Measurements from ENCODE around the gene ELMOD1.

The ELMOD1 gene

DNA sequence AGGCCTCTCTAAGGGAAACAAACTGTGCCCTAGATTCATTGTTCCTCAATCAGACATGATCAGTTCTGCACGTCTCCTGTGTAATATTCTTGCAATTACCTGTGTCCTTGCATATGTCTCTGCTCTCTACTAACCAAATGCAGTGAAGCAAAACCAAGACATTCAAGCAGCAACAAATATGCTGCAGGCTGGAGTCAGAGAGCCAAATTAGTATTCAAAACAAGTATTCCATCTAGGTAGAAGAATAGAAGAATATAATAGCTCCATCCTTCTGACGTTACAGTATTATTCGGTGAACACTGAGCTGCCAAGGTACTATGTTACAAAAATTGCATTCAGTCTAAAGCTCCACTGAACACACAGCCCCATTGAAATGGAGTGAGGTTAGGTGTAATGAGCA lies 69.1 kb downstream of the ELMOD1 start:
- Histone ChIP-seq H3K9ac (ENCODE audit: low read length) (no peak overlapping the region), H3K36me3 (ENCODE audit: control insufficient read depth, insufficient read depth, low read length) (no peaks in the 10 kb centered on the region), H3K27me3 (ENCODE audit: control insufficient read depth, insufficient read depth, low read length) (no peaks in the 10 kb centered on the region), H3K4me1 (ENCODE audit: control insufficient read depth, insufficient read depth, low read length) (no peaks in the 10 kb centered on the region), H3K4me3 (ENCODE audit: low read length) (no peak overlapping the region), H3K9me3 (ENCODE audit: control insufficient read depth, low read length) (no peaks in the 10 kb centered on the region)

DNA sequence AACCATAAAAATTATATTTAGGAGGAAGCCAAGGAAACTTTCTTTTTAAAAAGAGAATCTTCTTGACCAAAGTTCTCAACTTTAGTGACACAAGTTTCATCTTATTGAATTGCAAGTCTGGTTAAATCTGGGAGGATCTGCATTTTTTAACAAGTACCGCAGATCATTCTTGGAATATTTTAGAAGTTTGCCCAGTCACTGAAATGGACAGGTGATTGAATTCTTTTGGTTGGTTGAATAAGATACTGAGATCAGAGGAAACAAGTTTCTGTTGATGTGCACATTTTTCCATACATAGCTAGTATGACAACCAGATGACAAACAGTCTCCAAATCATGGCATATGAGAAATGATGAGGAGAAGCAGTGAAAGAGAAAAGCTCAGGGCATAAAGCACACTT lies 70.7 kb downstream of the ELMOD1 start:
- Histone ChIP-seq H3K9ac (ENCODE audit: low read length) (no peak overlapping the region), H3K9me3 (ENCODE audit: control insufficient read depth, low read length) (no peaks in the 10 kb centered on the region)

DNA sequence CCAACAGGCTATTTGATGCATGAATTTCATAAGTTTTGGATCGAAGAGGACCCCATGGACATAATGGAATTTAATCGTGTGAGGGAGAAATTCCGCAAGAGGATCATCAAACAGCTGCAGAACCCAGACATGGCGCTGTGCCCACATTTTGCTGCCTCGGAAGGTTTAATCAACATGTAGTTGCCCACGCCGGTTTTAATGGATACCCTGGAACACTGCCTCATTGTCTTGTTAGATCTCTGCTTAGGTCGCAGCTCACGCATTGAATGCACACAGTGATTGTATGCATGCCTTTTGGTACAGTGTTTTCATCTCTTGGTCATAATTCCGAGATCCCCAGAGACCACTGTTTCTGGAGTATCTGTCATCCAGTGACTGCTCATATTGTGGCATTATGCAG lies 74.1 kb downstream of the ELMOD1 start:
- Histone ChIP-seq H3K36me3 (ENCODE audit: control insufficient read depth, insufficient read depth, low read length) (no peaks in the 10 kb centered on the region), H3K9me3 (ENCODE audit: control insufficient read depth, low read length) (no peaks in the 10 kb centered on the region), H3K4me1 (ENCODE audit: control insufficient read depth, insufficient read depth, low read length) (no peaks in the 10 kb centered on the region), H3K9ac (ENCODE audit: low read length) (no peak overlapping the region), H3K4me3 (ENCODE audit: low read length) (no peak overlapping the region), H3K27me3 (ENCODE audit: control insufficient read depth, insufficient read depth, low read length) (no peaks in the 10 kb centered on the region)

More for the DNA sequence above, 70.7 kb downstream of the ELMOD1 start:
- Histone ChIP-seq H3K4me3 (ENCODE audit: low read length) (no peak overlapping the region), H3K4me1 (ENCODE audit: control insufficient read depth, insufficient read depth, low read length) (no peaks in the 10 kb centered on the region), H3K27me3 (ENCODE audit: control insufficient read depth, insufficient read depth, low read length) (no peaks in the 10 kb centered on the region), H3K36me3 (ENCODE audit: control insufficient read depth, insufficient read depth, low read length) (no peaks in the 10 kb centered on the region)

DNA sequence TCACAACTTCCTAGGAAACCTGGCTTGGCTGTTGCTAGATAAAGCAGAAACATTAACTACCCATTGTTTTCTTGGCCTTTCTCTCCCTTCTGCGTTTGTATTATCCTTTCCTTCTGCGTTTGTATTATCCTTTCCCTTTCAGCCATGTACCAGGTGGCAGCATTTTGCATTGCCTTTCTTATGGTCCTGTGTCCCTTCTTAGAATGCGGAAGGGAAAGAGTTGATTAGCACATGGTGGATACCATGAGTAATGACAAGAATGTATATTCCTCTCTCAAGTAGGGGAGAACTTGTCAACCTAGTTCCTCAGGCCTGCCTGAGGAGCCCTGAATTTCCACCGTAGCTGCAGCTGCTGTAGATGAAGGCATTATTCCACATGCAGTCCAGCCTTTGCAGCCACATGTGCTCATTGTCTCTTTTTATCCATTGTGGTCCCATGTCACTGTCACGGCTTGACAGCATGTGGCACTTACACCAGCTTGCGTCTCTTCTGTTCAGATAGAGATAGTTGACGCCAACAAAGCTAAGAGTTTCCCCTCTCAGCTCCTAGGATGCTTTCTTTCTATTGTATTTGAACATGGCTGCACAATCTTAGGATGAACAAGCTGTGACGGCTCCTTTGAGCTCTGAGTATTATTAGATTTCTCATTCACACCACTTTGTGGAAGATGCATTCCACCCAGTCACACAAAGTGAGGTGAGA lies 76.1 kb downstream of the ELMOD1 start:
- Histone ChIP-seq H3K9ac (ENCODE audit: low read length) (no peak overlapping the region), H3K4me3 (ENCODE audit: low read length) (no peak overlapping the region), H3K9me3 (ENCODE audit: control insufficient read depth, low read length) (no peaks in the 10 kb centered on the region), H3K36me3 (ENCODE audit: control insufficient read depth, insufficient read depth, low read length) (no peaks in the 10 kb centered on the region), H3K27me3 (ENCODE audit: control insufficient read depth, insufficient read depth, low read length) (no peaks in the 10 kb centered on the region), H3K4me1 (ENCODE audit: control insufficient read depth, insufficient read depth, low read length) (no peaks in the 10 kb centered on the region)

DNA sequence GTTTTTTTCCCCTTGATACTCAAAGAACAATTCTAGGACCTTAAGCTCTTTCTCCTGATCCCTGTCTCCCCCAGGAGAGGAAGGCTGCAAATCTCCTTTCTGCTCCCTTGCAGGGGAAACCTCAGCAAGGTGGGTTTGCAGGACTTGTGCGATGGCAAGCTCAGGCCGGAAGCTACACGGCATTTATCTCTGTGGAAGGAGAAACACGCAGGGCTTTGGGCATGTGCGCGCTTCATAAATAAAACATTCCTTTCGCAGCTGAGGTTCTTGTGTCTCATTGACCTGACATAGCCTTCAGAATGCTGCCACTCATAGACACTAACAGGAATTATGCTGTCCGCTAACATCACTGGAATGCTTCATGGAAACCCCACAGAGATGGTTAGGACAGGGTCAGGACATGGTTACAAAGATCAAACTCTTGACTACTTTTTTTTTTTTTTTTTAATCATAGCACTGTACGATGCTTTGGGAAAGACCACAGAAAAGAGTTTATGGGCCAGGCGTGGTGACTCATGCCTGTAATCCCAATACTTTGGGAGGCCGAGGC lies 78.3 kb downstream of the ELMOD1 start:
- Histone ChIP-seq H3K9me3 (ENCODE audit: control insufficient read depth, low read length) (no peaks in the 10 kb centered on the region), H3K4me3 (ENCODE audit: low read length) (no peak overlapping the region), H3K4me1 (ENCODE audit: control insufficient read depth, insufficient read depth, low read length) (no peaks in the 10 kb centered on the region), H3K27me3 (ENCODE audit: control insufficient read depth, insufficient read depth, low read length) (no peaks in the 10 kb centered on the region), H3K9ac (ENCODE audit: low read length) (no peak overlapping the region), H3K36me3 (ENCODE audit: control insufficient read depth, insufficient read depth, low read length) (no peaks in the 10 kb centered on the region)

DNA sequence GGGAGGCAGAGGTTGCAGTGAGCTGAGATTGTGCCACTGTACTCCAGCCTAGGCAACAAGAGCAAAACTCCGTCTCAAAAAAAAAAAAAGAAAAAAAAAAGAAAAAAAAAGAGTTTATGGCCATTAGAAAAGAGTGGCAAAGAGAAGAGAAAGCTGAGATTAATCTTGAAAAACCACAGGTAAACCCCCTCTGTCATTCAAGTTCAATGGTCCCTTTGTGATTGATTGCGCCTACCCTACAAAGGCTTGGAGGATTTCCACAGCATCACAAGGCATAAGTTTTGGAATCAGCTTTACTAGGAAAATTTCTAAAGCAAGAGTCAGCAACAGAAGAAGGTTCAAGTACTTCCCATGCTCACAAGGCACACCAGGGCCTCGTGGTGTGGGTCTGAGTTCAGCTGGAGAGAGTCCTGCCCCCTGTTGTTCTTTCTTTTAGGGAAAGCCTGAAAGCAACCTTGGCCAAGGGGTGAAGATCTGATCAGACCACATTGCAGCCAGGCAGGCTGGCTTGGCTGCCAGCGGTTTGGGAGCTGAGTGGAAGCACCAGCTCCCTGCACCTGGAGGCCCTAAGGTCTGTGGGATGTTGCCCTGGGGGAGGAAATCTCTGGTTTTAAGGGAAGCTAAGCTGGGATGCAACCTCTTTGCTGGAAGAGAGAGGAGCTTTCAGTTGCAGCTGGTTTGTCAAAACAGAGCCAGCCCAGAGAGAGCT lies 79.1 kb downstream of the ELMOD1 start:
- H3K27me3 ChIP-seq (ENCODE audit: control insufficient read depth, insufficient read depth, low read length), result no peaks in the 10 kb centered on the region
- H3K9me3 ChIP-seq (ENCODE audit: control insufficient read depth, low read length), result no peaks in the 10 kb centered on the region
- H3K4me3 ChIP-seq (ENCODE audit: low read length), result no peak overlapping the region
- H3K4me1 ChIP-seq (ENCODE audit: control insufficient read depth, insufficient read depth, low read length), result no peaks in the 10 kb centered on the region
- no peak overlapping the region for H3K9ac ChIP-seq (ENCODE audit: low read length)
- no peaks in the 10 kb centered on the region for H3K36me3 ChIP-seq (ENCODE audit: control insufficient read depth, insufficient read depth, low read length)

DNA sequence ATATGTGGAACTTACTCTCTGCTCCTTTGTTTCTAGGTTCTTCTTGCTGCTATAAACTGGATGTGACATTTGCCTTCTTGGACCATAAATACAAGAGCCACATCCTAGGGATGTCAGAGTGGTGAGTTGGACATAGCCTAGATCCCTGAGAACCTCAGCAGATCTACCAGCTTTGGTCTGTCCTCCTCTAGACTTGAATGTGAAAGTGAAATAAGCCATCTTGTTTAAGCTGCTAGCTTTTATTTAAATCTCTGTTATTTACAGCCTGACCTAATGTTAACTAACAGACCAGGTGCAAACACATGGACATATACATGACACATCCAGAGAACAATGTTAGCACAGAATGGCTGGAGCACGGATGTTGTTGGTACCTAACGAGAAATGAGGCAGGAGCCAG lies 85.0 kb downstream of the ELMOD1 start:
- no peaks in the 10 kb centered on the region for H3K27me3 ChIP-seq (ENCODE audit: control insufficient read depth, insufficient read depth, low read length)
- H3K9ac ChIP-seq (ENCODE audit: low read length), result no peak overlapping the region
- H3K9me3 ChIP-seq (ENCODE audit: control insufficient read depth, low read length), result no peaks in the 10 kb centered on the region
- H3K4me1 ChIP-seq (ENCODE audit: control insufficient read depth, insufficient read depth, low read length), result no peaks in the 10 kb centered on the region
- H3K36me3 ChIP-seq (ENCODE audit: control insufficient read depth, insufficient read depth, low read length), result no peaks in the 10 kb centered on the region
- H3K4me3 ChIP-seq (ENCODE audit: low read length), result no peak overlapping the region

DNA sequence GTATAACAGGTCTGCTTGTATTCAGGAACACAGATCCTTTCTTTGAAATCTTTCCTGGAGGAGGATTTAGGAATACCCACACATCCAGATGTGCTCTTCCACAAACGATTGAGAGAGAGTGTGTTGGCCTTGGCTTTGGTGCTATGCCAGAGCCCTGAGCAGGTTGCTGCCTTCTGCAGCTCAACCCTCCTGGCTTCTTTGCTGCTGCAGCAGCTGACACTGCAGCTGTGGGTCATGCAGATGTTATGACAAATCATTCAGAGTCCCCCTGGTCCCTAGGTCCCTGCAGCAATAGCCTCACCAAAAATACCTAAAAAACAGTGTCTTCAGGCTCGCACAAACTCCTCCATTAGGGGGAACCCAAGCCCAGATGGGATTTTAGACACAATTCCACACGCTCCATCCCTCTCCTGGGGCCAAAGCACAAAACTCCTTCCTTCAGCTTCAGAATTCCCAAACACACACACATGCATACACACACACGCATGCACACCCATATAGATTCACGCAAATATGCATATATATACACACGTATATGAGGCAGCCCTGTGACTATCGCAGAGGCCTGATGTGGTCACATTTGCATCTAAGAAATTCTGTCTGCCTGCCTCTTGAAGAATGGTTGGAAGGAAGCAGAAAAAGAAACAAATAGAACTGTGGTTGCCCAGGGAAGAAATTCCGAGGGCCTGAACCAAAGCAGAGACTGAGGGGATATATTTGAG lies 85.5 kb downstream of the ELMOD1 start:
- no peaks in the 10 kb centered on the region for H3K36me3 ChIP-seq (ENCODE audit: control insufficient read depth, insufficient read depth, low read length)
- no peaks in the 10 kb centered on the region for H3K9me3 ChIP-seq (ENCODE audit: control insufficient read depth, low read length)

DNA sequence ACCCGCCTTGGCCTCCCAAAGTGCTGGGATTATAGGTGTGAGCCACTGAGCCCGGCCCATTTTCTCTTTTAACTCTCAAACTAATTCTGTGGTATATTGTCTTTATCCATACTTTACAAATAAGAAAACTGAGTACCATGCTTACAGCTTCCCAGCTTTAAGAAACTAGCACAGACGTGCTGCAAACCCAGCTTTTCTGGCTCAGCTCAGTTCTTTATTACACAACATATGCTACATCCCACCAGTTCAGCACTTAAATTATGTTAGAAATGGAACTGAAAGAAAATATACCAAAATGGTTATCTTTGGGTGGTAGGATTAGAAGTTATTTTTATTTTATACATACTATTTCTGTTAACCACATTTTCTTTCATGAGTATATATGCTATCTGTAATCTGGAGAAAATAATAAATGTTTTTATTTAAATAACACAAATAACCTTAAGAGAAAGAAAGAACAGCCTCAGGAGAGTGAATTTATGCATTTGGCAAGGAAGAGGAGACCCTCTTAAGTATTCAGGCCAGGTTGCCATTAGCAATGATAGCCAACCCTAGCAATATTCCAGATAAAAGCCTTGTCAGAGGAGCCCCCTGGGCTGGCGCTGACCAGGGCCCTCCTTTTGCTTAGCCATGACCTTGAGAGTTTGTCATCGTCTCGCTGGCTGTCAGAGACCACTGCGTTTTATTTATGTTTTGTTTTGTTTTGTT lies 87.1 kb downstream of the ELMOD1 start:
- H3K4me3 ChIP-seq (ENCODE audit: low read length), result no peak overlapping the region
- no peaks in the 10 kb centered on the region for H3K36me3 ChIP-seq (ENCODE audit: control insufficient read depth, insufficient read depth, low read length)
- no peak overlapping the region for H3K9ac ChIP-seq (ENCODE audit: low read length)
- no peaks in the 10 kb centered on the region for H3K9me3 ChIP-seq (ENCODE audit: control insufficient read depth, low read length)
- H3K27me3 ChIP-seq (ENCODE audit: control insufficient read depth, insufficient read depth, low read length), result no peaks in the 10 kb centered on the region
- no peaks in the 10 kb centered on the region for H3K4me1 ChIP-seq (ENCODE audit: control insufficient read depth, insufficient read depth, low read length)

More for the DNA sequence above, 85.5 kb downstream of the ELMOD1 start:
- H3K9ac ChIP-seq (ENCODE audit: low read length), result no peak overlapping the region
- no peaks in the 10 kb centered on the region for H3K4me1 ChIP-seq (ENCODE audit: control insufficient read depth, insufficient read depth, low read length)
- H3K4me3 ChIP-seq (ENCODE audit: low read length), result no peak overlapping the region
- H3K27me3 ChIP-seq (ENCODE audit: control insufficient read depth, insufficient read depth, low read length), result no peaks in the 10 kb centered on the region

DNA sequence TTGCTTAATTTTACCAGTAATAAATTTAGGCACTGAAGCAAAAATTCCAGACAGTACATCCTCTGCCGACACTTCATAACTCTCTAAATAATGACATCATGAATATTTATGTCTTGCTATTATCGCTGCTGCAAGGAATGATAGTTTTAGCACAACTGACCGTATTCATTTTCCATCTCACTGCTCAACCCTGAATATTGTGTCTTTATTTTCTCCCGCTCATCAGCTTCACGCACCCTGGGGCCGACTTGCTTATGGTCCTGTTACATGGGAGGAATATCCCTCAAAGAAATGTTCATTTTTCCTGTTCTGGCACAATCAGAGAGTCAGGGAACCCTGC lies 87.7 kb downstream of the ELMOD1 start:
- H3K36me3 ChIP-seq (ENCODE audit: control insufficient read depth, insufficient read depth, low read length), result no peaks in the 10 kb centered on the region
- no peak overlapping the region for H3K9ac ChIP-seq (ENCODE audit: low read length)
- no peaks in the 10 kb centered on the region for H3K9me3 ChIP-seq (ENCODE audit: control insufficient read depth, low read length)
- no peaks in the 10 kb centered on the region for H3K4me1 ChIP-seq (ENCODE audit: control insufficient read depth, insufficient read depth, low read length)
- no peak overlapping the region for H3K4me3 ChIP-seq (ENCODE audit: low read length)
- H3K27me3 ChIP-seq (ENCODE audit: control insufficient read depth, insufficient read depth, low read length), result no peaks in the 10 kb centered on the region

DNA sequence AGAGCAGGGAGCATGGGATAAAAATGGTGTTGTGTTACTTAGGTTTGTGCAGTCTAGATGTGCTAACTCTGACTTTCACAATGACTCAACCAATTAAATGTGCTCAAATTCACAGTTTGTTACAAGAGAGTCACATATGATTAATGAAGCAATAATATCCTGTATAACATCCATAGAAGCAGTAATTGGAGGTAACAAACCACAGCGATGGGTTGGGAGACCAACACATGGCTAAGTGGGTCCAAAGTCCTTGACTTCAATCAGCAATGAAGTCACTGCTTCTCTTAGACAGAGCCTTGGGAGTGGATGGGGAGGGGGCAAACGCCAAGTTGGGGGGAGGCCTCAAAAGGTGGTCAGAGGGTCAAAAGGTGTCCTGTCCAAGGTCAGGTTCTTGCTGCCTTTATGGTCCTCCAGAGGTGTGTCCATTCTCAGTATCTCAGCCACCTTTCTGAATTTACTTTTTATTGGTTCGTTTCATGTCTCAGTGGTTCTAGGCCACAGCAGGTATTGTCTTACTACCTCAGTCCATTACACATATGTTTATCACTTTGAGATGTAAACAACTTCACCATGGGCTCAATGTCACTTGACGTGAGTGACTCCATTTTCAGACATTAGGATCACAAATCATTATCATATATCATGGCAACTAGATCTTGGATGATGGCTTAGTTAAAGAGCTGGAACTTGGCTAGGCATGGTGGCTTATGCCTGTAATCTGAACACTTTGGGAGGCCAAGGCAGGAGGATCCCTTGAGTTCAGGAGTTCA lies 88.5 kb downstream of the ELMOD1 start:
- Histone ChIP-seq H3K36me3 (ENCODE audit: control insufficient read depth, insufficient read depth, low read length) (no peaks in the 10 kb centered on the region), H3K4me3 (ENCODE audit: low read length) (no peak overlapping the region)

More for the DNA sequence above, 88.5 kb downstream of the ELMOD1 start:
- Histone ChIP-seq H3K9ac (ENCODE audit: low read length) (no peak overlapping the region), H3K27me3 (ENCODE audit: control insufficient read depth, insufficient read depth, low read length) (no peaks in the 10 kb centered on the region), H3K4me1 (ENCODE audit: control insufficient read depth, insufficient read depth, low read length) (no peaks in the 10 kb centered on the region), H3K9me3 (ENCODE audit: control insufficient read depth, low read length) (no peaks in the 10 kb centered on the region)
